SK-N-SH treated with all-trans-retinoic acid at 6 μM for 48 hours (cell line): ENCODE data around the gene SLC29A3.

ENCODE experiments used
- ATAC-seq: fragments of 200-7000 bp; cut with Tn5 transposase; 3 replicates; pipeline ENCODE4 v1.9.1; 2020; ENCODE audit warnings: mild to moderate bottlenecking, moderate library complexity
- ARNTL ChIP-seq: fragments of 450-650 bp; formaldehyde crosslinking; IDR thresholded peaks from 2 replicates; pipeline ENCODE4 v1.5.0; 2020; ENCODE audit warnings: low read depth, mild to moderate bottlenecking, moderate library complexity, borderline replicate concordance
- BACH2 ChIP-seq: fragments of 250-450 bp; sonication (Bioruptor Pico); IDR thresholded peaks from 2 replicates; pipeline ENCODE4 v1.9.0; 2021; ENCODE audit warnings: mild to moderate bottlenecking, borderline replicate concordance
- CREB5 ChIP-seq: fragments of 250-450 bp; sonication (Bioruptor Pico); IDR thresholded peaks from 2 replicates; pipeline ENCODE4 v1.5.1; 2020; ENCODE audit warnings: low read depth, mild to moderate bottlenecking, moderate library complexity
- CSDC2 ChIP-seq: fragments of 250-450 bp; sonication (Bioruptor Pico); IDR thresholded peaks from 2 replicates; pipeline ENCODE4 v1.5.0; 2020; ENCODE audit warnings: mild to moderate bottlenecking, moderate library complexity
- CSRNP3 ChIP-seq: fragments of 250-450 bp; sonication (Bioruptor Pico); IDR thresholded peaks from 2 replicates; pipeline ENCODE4 v1.5.1; 2021; ENCODE audit warnings: mild to moderate bottlenecking, moderate library complexity
- ESRRG ChIP-seq: fragments of 250-450 bp; sonication (Bioruptor Pico); IDR thresholded peaks from 2 replicates; pipeline ENCODE4 v1.6.1; 2021; ENCODE audit warnings: mild to moderate bottlenecking
- GLIS3 ChIP-seq: fragments of 250-450 bp; sonication (Bioruptor Pico); IDR thresholded peaks from 2 replicates; pipeline ENCODE4 v1.5.0; 2020; ENCODE audit warnings: mild to moderate bottlenecking, moderate library complexity
- ISL1 ChIP-seq: fragments of 250-450 bp; sonication (Bioruptor Pico); IDR thresholded peaks from 2 replicates; pipeline ENCODE4 v2.1.2; 2022; ENCODE audit warnings: mild to moderate bottlenecking, moderate library complexity
- OSR1 ChIP-seq: fragments of 250-450 bp; sonication (Bioruptor Pico); IDR thresholded peaks from 2 replicates; pipeline ENCODE4 v1.8.0; 2022; ENCODE audit warnings: moderate library complexity, mild to moderate bottlenecking, inconsistent platforms
- PATZ1 ChIP-seq: fragments of 250-450 bp; sonication (Bioruptor Pico); IDR thresholded peaks from 2 replicates; pipeline ENCODE4 v1.8.0; 2020; ENCODE audit warnings: mild to moderate bottlenecking, moderate library complexity, borderline replicate concordance
- POU6F1 ChIP-seq: fragments of 250-450 bp; sonication (Bioruptor Pico); IDR thresholded peaks from 2 replicates; pipeline ENCODE4 v1.8.0; 2021; ENCODE audit warnings: low read depth, mild to moderate bottlenecking, moderate library complexity, borderline replicate concordance
- PPARA ChIP-seq: fragments of 250-450 bp; sonication (Bioruptor Pico); IDR thresholded peaks from 2 replicates; pipeline ENCODE4 v1.5.0; 2020; ENCODE audit warnings: mild to moderate bottlenecking, borderline replicate concordance
- RARB ChIP-seq: fragments of 250-450 bp; sonication (Bioruptor Pico); IDR thresholded peaks from 2 replicates; pipeline ENCODE4 v1.8.0; 2021; ENCODE audit warnings: mild to moderate bottlenecking, moderate library complexity
- SNAI2 ChIP-seq: fragments of 250-450 bp; sonication (Bioruptor Pico); IDR thresholded peaks from 2 replicates; pipeline ENCODE4 v1.5.0; 2020; ENCODE audit warnings: mild to moderate bottlenecking, moderate library complexity
- TOX ChIP-seq: fragments of 250-450 bp; sonication (Bioruptor Pico); IDR thresholded peaks from 2 replicates; pipeline ENCODE4 v1.8.0; 2021; ENCODE audit warnings: mild to moderate bottlenecking, moderate library complexity, borderline replicate concordance
- TSHZ2 ChIP-seq: fragments of 250-450 bp; sonication (Bioruptor Pico); IDR thresholded peaks from 2 replicates; pipeline ENCODE4 v1.5.0; 2020; ENCODE audit warnings: mild to moderate bottlenecking, moderate library complexity
- ZC3H10 ChIP-seq: fragments of 250-450 bp; sonication (Bioruptor Pico); IDR thresholded peaks from 2 replicates; pipeline ENCODE4 v1.5.1; 2021; ENCODE audit warnings: mild to moderate bottlenecking, moderate library complexity
- ZFP3 ChIP-seq: fragments of 250-450 bp; sonication (Bioruptor Pico); IDR thresholded peaks from 2 replicates; pipeline ENCODE4 v1.5.0; 2020; ENCODE audit warnings: mild to moderate bottlenecking, moderate library complexity
- ZFP30 ChIP-seq: fragments of 450-650 bp; formaldehyde crosslinking; IDR thresholded peaks from 2 replicates; pipeline ENCODE4 v1.5.0; 2022; ENCODE audit warnings: mild to moderate bottlenecking, moderate library complexity
- ZNF565 ChIP-seq: fragments of 450-650 bp; formaldehyde crosslinking; conservative IDR thresholded peaks from 2 replicates; pipeline ENCODE4 v1.5.0; 2020; ENCODE audit warnings: low read depth, mild to moderate bottlenecking, moderate library complexity
- ZNF70 ChIP-seq: fragments of 450-650 bp; formaldehyde crosslinking; IDR thresholded peaks from 2 replicates; pipeline ENCODE4 v1.5.0; 2020; ENCODE audit warnings: mild to moderate bottlenecking, moderate library complexity
- ZNF8 ChIP-seq: fragments of 450-650 bp; formaldehyde crosslinking; IDR thresholded peaks from 2 replicates; pipeline ENCODE4 v1.5.0; 2020; ENCODE audit warnings: mild to moderate bottlenecking, moderate library complexity

SLC29A3 gene

DNA sequence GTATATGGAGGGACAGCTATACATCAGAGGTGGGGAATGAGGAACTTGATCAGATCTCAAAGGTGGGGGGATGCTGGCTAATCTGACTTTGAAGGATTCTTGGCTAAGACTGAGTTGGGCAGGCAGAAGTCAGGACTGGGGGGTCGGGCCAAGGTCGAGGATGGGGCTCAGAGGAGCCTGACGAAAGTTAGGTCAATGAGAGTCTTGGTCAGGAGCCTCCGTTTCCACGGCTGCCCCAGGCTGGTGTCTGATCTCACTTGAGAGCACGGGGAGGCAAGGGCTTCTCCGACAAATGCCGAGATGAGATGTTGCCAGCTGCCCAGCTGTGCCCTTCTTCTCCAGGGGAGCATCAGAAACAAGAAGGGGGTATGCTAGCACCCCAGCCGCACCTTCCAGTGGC lies 5.7 kb downstream of the SLC29A3 start:
- no peak for ATAC-seq
- TF ChIP-seq ESRRG (CRISPR knock-in tag) (no peak), PPARA (CRISPR knock-in tag) (no peak), PATZ1 (CRISPR knock-in tag) (no peak), GLIS3 (CRISPR knock-in tag) (no peak), BACH2 (CRISPR knock-in tag) (no peak), ZNF70 (CRISPR knock-in tag) (no peak), ARNTL (no peak), SNAI2 (no peak), CREB5 (no peak), RARB (CRISPR knock-in tag) (no peak), ZNF565 (CRISPR knock-in tag) (no peak), OSR1 (CRISPR knock-in tag) (no peak), ZNF8 (CRISPR knock-in tag) (no peak), CSDC2 (no peak), CSRNP3 (CRISPR knock-in tag) (no peak)

- no peak for TF ChIP-seq RARB (CRISPR knock-in tag)
- TF ChIP-seq ISL1 = no peak
- TF ChIP-seq ESRRG (CRISPR knock-in tag) = no peak
- no peak for ATAC-seq
Measured at GRCh38 chr10:71325267-71325666, 6.2 kb downstream of the SLC29A3 start.

- TF ChIP-seq ZFP30 (CRISPR knock-in tag) (no peak), TOX (CRISPR knock-in tag) (no peak), POU6F1 (CRISPR knock-in tag) (no peak), PATZ1 (CRISPR knock-in tag) (no peak), ZNF8 (CRISPR knock-in tag) (no peak), ZC3H10 (no peak), CSRNP3 (CRISPR knock-in tag) (no peak), TSHZ2 (no peak), ARNTL (no peak), CSDC2 (no peak), ZFP3 (CRISPR knock-in tag) (no peak), ZNF565 (CRISPR knock-in tag) (no peak), OSR1 (CRISPR knock-in tag) (no peak), ESRRG (CRISPR knock-in tag) (no peak), PPARA (CRISPR knock-in tag) (no peak), BACH2 (CRISPR knock-in tag) (no peak), CREB5 (no peak), RARB (CRISPR knock-in tag) (no peak), ZNF70 (CRISPR knock-in tag) (no peak), SNAI2 (no peak)
- TF ChIP-seq, all 23 proteins: peak for 0
- ATAC-seq = no peak
Measured at GRCh38 chr10:71326464-71326881, 7.4 kb downstream of the SLC29A3 start.
